ENCODE measurements around the gene SDSL.

Gene SDSL, protein sequence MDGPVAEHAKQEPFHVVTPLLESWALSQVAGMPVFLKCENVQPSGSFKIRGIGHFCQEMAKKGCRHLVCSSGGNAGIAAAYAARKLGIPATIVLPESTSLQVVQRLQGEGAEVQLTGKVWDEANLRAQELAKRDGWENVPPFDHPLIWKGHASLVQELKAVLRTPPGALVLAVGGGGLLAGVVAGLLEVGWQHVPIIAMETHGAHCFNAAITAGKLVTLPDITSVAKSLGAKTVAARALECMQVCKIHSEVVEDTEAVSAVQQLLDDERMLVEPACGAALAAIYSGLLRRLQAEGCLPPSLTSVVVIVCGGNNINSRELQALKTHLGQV

DNA sequence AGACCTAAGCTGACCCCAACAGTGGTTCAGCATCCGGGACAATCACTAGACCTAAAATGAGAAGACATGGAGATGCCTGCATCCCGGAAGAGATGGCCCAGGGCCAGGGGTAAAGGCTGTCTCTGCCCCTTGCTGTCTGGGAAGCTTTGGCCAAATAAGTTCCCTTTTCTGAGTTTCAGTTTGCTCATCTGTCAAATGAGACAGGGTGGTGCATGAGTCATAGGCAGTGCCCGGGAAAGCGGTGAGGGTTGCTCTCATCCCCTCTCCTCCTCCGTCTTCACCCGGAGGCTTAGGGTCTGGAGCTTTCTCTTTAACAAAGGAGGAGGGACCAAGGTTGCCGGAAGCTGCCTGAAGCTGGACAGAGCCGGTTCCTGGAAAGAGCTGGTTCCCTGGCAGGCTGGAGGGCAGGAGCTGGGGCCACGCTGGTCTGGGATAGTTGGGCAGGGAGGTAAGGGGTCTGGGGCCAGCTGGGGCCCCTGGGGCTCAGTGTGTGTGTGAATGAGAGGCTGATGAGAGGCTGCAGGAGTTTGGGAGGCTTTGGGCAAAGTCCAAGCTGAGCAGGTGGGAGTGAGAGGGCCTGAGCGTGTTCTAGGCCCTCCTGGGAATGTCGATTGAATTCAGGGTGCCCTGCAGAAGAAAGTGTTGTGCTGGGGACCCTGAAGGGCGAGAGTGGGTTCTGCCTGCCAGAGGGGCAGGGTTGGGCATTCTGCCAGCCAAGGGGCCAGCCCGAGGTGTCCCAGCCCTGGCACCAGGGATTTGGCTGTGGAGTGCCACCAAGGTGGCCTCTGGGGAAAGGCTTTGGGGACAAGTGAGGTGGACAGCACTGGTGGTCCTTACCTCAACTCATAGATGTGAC is at the start of gene SDSL:
Gene SDSL, plus strand, starts transcription at position 351 of the 856 bp plus-strand sequence. CDS start 5,603 bp downstream, outside the sequence.
- no peaks in the 10 kb centered on the region for H3K9me3 ChIP-seq (ENCODE audit: control insufficient read depth, insufficient read depth, low read length)

DNA sequence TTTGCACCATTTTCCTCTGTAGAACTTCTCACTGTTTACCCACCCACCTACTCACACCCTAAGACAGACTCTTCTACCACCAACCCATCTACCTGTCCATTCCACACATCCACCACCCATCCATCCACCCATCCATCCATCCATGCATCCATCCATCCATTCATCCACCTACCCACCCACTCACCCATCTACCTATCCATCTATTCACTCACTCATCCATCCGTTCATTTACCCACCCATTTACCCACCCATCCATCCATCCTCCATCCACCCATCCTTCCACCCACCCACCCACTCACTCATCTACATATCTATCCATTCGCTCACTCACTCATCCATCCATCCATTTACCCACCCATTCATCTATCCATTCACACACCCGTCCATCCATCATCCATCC is 48.7 kb upstream of the SDSL start:
- Histone ChIP-seq H3K4me1 (ENCODE audit: control insufficient read depth, insufficient read depth, low read length) (no peaks in the 10 kb centered on the region; the same call in 1 of the 2 replicates), H3K27ac (ENCODE audit: low read length) (no peak overlapping the region), H3K9me3 (ENCODE audit: control insufficient read depth, insufficient read depth, low read length) (no peaks in the 10 kb centered on the region), H3K4me3 (ENCODE audit: low read length) (no peak overlapping the region), H3K27me3 (ENCODE audit: control insufficient read depth, insufficient read depth, low read length) (no peaks in the 10 kb centered on the region), H3K36me3 (ENCODE audit: control insufficient read depth, insufficient read depth, low read length) (peaks cover 7% of the 10 kb centered on the region)
- DNase-seq (ENCODE audit: low read depth, low spot score) = no peak
- WGBS (ENCODE audit: insufficient coverage, insufficient read length) = 100% methylated on average over 3 of the region's 3 CpGs

More for the DNA sequence above, at the start of gene SDSL:
- DNase-seq (ENCODE audit: low read depth, low spot score) = no peak
- no peaks in the 10 kb centered on the region for H3K36me3 ChIP-seq (ENCODE audit: control insufficient read depth, insufficient read depth, low read length)
- no CpG with 5 or more reads among the region's 13 CpGs for WGBS (ENCODE audit: insufficient coverage, insufficient read length)
- H3K27ac ChIP-seq (ENCODE audit: low read length) = no peak within 1 kb of the TSS
- peaks cover 5% of the 10 kb centered on the region; the same call in 1 of the 2 replicates for H3K4me1 ChIP-seq (ENCODE audit: control insufficient read depth, insufficient read depth, low read length)
- H3K4me3 ChIP-seq (ENCODE audit: low read length) = no peak within 1 kb of the TSS
- no peaks in the 10 kb centered on the region for H3K27me3 ChIP-seq (ENCODE audit: control insufficient read depth, insufficient read depth, low read length)

DNA sequence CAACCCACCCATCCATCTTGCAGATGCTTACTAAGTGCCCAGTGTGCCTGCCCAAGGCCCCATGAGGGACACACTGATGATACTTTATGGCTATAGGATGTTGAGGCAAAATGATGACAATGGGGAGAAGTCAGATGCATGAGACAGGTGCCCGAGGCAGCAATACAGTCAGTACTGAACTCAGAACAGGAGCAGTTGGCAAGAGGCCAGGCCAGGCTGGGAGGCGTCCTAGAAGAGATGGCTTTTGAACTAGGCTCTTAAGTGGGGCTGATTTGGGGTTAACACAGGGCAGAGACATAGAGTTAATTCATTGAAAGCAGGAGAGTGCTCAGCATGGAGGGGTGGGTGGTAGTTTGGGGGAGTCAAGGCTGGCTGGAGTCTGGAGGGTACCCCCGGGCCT is 48.2 kb upstream of the SDSL start:
- no peak for DNase-seq (ENCODE audit: low read depth, low spot score)
- Histone ChIP-seq H3K4me1 (ENCODE audit: control insufficient read depth, insufficient read depth, low read length) (no peaks in the 10 kb centered on the region; the same call in 1 of the 2 replicates), H3K9me3 (ENCODE audit: control insufficient read depth, insufficient read depth, low read length) (no peaks in the 10 kb centered on the region), H3K27ac (ENCODE audit: low read length) (no peak overlapping the region), H3K4me3 (ENCODE audit: low read length) (no peak overlapping the region), H3K27me3 (ENCODE audit: control insufficient read depth, insufficient read depth, low read length) (no peaks in the 10 kb centered on the region), H3K36me3 (ENCODE audit: control insufficient read depth, insufficient read depth, low read length) (peaks cover 7% of the 10 kb centered on the region)
- no CpG with 5 or more reads among the region's 3 CpGs for WGBS (ENCODE audit: insufficient coverage, insufficient read length)

DNA sequence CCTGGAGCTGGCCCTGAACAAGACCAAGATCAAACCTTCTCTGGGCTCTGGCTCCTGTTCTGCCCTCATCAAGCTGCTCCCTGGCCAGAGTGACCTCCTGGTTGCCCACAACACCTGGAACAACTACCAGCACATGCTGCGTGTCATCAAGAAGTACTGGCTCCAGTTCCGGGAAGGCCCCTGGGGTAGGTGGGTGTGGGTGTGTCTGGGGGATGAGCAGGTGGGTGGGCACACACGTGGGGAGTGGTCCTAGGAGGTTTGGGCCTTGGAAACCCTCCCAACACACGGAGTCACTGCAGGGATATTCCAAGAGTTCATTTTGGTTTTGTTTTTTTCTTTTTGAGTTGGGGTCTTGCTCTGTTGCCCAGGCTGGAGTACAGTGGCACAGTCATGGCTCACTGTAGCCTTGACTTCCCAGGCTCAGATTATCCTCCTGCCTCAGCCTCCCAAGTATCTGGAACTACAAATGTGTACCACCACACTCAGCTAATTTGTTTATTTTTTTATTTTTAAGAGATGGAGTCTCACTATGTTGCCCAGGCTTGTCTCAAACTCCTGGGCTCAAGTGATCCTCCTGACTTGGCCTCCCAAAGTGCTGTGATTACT is 47.3 kb upstream of the SDSL start:
- no CpG with 5 or more reads among the region's 4 CpGs for WGBS (ENCODE audit: insufficient coverage, insufficient read length)

DNA sequence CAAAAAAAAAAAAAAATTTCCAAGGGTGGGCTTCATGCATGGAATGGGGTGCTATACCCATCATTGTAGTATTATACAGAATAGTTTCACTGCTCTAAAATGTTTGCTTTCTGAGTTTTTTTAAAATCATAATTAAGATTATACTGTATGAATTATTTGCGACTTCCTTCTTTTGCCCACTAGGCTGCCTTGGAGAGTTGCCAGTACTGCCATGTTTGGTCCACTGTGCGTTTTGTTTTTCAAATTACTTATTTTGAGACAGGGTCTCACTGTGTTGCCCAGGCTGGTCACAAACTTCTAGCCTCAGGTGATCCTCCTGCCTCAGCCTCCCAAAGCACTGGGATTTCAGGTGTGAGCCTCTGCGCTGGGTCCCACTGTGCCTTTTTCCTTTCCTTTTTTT is 43.9 kb upstream of the SDSL start:
- Histone ChIP-seq H3K9me3 (ENCODE audit: control insufficient read depth, insufficient read depth, low read length) (no peaks in the 10 kb centered on the region), H3K27ac (ENCODE audit: low read length) (no peak overlapping the region), H3K27me3 (ENCODE audit: control insufficient read depth, insufficient read depth, low read length) (no peaks in the 10 kb centered on the region), H3K4me3 (ENCODE audit: low read length) (no peak overlapping the region), H3K36me3 (ENCODE audit: control insufficient read depth, insufficient read depth, low read length) (peaks cover 7% of the 10 kb centered on the region), H3K4me1 (ENCODE audit: control insufficient read depth, insufficient read depth, low read length) (no peaks in the 10 kb centered on the region; the same call in 1 of the 2 replicates)
- WGBS (ENCODE audit: insufficient coverage, insufficient read length) = no CpG with 5 or more reads among the region's 3 CpGs
- DNase-seq (ENCODE audit: low read depth, low spot score) = no peak

More for the DNA sequence above, 47.3 kb upstream of the SDSL start:
- Histone ChIP-seq H3K27ac (ENCODE audit: low read length) (no peak overlapping the region), H3K4me1 (ENCODE audit: control insufficient read depth, insufficient read depth, low read length) (no peaks in the 10 kb centered on the region; the same call in 1 of the 2 replicates), H3K4me3 (ENCODE audit: low read length) (no peak overlapping the region; the same call in 1 of the 2 replicates), H3K36me3 (ENCODE audit: control insufficient read depth, insufficient read depth, low read length) (peaks cover 7% of the 10 kb centered on the region), H3K9me3 (ENCODE audit: control insufficient read depth, insufficient read depth, low read length) (no peaks in the 10 kb centered on the region), H3K27me3 (ENCODE audit: control insufficient read depth, insufficient read depth, low read length) (no peaks in the 10 kb centered on the region)
- no peak for DNase-seq (ENCODE audit: low read depth, low spot score)

DNA sequence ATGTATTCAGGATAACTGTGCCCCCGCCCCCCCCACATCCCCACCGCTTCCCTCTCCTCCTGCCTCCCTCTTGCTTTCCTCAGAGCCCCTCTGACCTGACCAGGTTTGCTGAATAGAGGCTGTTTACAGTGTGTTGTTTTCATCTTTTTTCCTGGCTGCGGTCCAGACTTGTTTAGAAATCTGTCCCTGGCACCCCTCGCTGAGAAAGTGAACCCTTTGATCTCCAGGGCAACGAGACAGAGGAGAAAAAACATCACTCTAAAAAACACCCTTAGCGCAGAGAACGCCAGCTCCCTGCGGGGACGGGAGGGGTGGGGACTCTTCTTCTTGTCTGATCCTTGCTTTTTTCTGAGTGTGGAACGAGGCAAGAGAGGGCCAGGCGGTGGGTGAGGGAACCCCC is 41.0 kb upstream of the SDSL start:
- no peaks in the 10 kb centered on the region for H3K9me3 ChIP-seq (ENCODE audit: control insufficient read depth, insufficient read depth, low read length)
- peaks cover 4% of the 10 kb centered on the region for H3K36me3 ChIP-seq (ENCODE audit: control insufficient read depth, insufficient read depth, low read length)
- no peaks in the 10 kb centered on the region for H3K27me3 ChIP-seq (ENCODE audit: control insufficient read depth, insufficient read depth, low read length)
- H3K4me3 ChIP-seq (ENCODE audit: low read length) = no peak overlapping the region
- WGBS (ENCODE audit: insufficient coverage, insufficient read length) = no CpG with 5 or more reads among the region's 11 CpGs
- no peak overlapping the region for H3K27ac ChIP-seq (ENCODE audit: low read length)
- no peaks in the 10 kb centered on the region for H3K4me1 ChIP-seq (ENCODE audit: control insufficient read depth, insufficient read depth, low read length)
- no peak for DNase-seq (ENCODE audit: low read depth, low spot score)

DNA sequence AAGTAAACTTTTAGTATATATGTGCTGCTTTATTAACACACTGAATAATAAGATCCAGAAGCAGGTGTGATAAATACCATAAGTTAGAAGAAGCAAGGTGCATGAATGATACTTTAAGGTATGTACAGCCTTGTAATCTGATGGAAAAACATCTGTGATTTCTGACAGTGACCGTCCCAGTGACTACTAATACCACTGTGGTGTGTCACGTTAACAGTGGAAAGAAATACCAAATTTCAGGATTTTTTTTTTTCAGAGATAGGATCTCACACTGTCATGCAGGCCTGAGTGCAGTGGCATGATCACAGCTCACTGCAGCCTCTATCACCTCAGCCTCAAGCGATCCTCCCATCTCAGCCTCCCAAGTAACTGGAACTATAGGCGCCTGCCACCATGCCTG is 40.0 kb upstream of the SDSL start:
- Histone ChIP-seq H3K36me3 (ENCODE audit: control insufficient read depth, insufficient read depth, low read length) (peaks cover 4% of the 10 kb centered on the region), H3K4me3 (ENCODE audit: low read length) (no peak overlapping the region), H3K4me1 (ENCODE audit: control insufficient read depth, insufficient read depth, low read length) (no peaks in the 10 kb centered on the region), H3K27ac (ENCODE audit: low read length) (no peak overlapping the region), H3K27me3 (ENCODE audit: control insufficient read depth, insufficient read depth, low read length) (no peaks in the 10 kb centered on the region), H3K9me3 (ENCODE audit: control insufficient read depth, insufficient read depth, low read length) (no peaks in the 10 kb centered on the region)
- no CpG with 5 or more reads among the region's 4 CpGs for WGBS (ENCODE audit: insufficient coverage, insufficient read length)
- no peak for DNase-seq (ENCODE audit: low read depth, low spot score)

DNA sequence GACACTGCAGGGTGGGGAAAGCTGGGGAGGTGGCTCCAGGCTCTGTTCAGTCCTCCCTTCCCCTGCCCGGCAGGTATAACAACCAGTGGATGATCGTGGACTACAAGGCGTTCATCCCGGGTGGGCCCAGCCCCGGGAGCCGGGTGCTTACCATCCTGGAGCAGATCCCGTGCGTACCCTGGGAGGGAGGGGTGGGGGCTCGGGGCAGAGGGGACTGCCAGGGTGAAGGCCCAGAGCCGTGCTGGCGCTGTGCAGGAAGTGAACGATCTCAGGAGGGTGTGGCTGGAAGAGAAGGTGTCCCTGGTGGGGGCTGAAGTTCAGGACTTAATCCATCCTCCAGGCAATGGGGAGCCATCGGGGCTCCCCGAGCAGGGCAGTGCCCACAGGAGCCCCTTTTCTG is 37.4 kb upstream of the SDSL start:
- H3K27me3 ChIP-seq (ENCODE audit: control insufficient read depth, insufficient read depth, low read length) = no peaks in the 10 kb centered on the region
- no peak overlapping the region for H3K27ac ChIP-seq (ENCODE audit: low read length)
- DNase-seq (ENCODE audit: low read depth, low spot score) = no peak
- H3K4me1 ChIP-seq (ENCODE audit: control insufficient read depth, insufficient read depth, low read length) = no peaks in the 10 kb centered on the region
- peaks cover 6% of the 10 kb centered on the region for H3K36me3 ChIP-seq (ENCODE audit: control insufficient read depth, insufficient read depth, low read length)
- no peaks in the 10 kb centered on the region for H3K9me3 ChIP-seq (ENCODE audit: control insufficient read depth, insufficient read depth, low read length)
- no CpG with 5 or more reads among the region's 14 CpGs for WGBS (ENCODE audit: insufficient coverage, insufficient read length)
- no peak overlapping the region for H3K4me3 ChIP-seq (ENCODE audit: low read length)

DNA sequence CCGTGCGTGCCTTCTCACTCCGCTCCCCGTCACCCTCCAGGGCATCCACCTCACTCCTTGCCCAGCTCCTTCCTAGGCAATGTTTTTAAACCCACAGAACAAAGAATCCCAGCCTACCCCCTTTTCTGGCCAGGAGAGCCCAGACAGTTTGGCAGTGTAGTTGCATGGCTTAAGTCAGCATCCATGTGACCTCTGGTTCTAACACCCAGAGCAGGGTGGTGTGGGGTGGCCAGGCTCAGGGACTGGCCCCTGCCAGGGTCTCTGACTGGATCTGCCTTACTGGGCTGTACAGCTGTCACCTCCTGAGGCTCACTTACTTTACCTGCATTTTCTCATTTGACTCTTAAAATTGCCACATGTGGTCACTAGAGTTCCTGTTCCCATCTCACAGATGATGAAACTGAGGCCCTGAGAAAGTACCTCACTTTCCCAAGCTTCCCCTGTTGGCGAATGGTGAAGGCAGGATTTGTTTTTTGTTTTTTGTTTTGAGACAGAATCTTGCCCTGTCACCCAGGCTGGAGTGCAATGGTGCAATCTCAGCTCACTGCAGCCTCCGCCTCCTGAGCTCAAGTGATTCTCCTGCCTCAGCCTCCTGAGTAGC is 36.8 kb upstream of the SDSL start:
- no peak overlapping the region for H3K27ac ChIP-seq (ENCODE audit: low read length)
- WGBS (ENCODE audit: insufficient coverage, insufficient read length) = no CpG with 5 or more reads among the region's 6 CpGs
- H3K4me3 ChIP-seq (ENCODE audit: low read length) = no peak overlapping the region
- H3K4me1 ChIP-seq (ENCODE audit: control insufficient read depth, insufficient read depth, low read length) = no peaks in the 10 kb centered on the region
- H3K27me3 ChIP-seq (ENCODE audit: control insufficient read depth, insufficient read depth, low read length) = no peaks in the 10 kb centered on the region
- peaks cover 6% of the 10 kb centered on the region for H3K36me3 ChIP-seq (ENCODE audit: control insufficient read depth, insufficient read depth, low read length)
- DNase-seq (ENCODE audit: low read depth, low spot score) = no peak
- H3K9me3 ChIP-seq (ENCODE audit: control insufficient read depth, insufficient read depth, low read length) = no peaks in the 10 kb centered on the region

Measured in iPS DF 6.9 (cell line).